GM19035 (cell line): ENCODE data around the gene MX2.

Experiments
- ATAC-seq: cut with Tn5 transposase; IDR thresholded peaks from one replicate; pipeline ENCODE4 v1.9.1; 2021; ENCODE audit not compliant: unreplicated experiment

Gene MX2

DNA sequence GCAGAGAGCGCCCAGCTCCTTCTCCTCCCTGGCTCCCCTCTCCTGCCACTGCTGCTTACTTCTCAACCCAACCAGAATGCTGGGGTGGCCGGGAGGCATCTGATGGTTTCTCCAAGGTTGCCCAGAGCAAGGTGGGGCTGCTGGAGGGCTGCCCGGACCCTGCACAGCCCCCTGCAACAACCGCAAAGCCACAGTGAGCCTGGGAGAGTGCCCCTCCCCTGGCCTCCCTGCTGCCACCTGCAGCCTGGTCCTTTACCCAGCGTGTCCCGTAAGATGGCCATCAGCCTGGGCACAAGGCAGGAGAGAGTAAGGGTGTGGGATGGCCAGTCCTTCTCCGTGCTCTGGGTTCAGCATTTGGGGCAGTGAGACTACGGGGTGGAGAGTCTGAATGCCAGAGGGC, 17.0 kb downstream of the MX2 start:
- no peak for ATAC-seq

DNA sequence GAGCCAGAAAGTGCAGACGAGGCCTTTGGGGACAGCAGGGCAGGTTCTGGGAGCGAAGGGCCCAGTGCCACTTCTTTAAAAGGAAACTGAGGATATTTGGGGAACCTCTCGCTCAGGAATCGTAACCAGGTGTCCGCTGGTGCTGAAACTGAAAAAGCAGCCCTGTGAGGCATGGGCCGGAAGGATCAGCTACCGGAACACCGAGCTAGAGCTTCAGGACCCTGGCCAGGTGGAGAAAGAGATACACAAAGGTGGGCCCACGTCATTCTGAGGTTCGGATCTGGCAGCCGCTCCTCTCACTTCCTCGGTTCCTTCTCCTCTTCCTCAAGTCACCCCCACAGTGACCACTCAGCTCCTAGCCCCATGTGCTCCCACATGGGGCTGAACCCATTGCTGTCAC, 18.1 kb downstream of the MX2 start:
- no peak for ATAC-seq

DNA sequence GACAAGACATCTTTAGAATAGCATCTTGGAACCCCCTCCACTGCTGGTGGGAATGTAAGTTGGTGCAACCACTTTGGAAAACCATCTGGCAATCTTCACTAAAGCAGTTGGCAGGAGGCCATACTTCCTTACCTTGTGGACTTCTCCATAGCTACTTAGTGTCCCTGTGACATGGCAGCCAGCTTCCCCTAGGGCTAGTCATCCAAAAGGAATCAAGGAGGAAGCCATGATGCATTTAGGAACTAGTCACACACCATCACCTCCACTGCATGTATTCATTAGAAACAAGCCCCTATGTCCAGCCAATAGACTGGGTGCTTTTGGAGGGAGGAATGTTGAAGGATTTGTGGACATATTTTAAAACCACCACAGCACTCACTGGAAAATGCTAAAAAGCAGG, 19.9 kb downstream of the MX2 start:
- no peak for ATAC-seq

DNA sequence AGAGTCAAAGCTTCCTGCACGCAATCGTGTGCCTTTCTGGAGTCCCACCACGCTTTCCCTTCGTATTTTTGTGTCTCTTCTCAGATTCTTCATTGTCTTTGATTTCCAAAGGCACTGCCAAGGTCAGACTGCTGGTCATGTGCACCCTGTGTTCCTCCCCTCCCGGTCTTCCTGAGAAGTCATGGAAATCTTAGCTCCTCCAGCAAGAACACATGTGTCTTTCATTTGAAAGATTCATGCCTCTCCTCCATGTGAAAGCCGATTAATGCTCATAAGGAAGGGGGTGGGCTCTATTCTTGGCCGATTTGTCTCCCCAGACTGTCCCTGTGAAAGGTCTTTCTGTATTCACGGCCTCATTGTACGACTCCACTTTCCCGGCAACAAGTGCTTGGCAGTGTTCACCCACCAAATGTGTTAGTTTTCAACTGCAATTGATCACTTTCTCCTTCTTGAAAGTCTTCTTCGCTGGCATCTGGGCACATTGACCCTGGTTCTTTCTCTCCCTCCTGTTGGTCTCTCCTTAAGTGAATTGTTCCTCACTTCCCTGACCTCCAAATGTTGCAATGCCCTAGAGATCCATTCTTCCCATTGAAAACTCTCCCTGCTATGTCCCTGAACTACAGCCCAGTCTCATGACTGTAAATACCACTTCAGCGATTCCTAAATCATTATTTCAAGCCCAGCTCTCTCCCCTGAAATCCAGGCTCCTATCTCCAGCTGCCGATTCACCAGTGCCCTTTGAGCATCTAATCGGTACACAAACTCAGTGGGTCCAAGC, 25.4 kb downstream of the MX2 start:
- no peak for ATAC-seq

DNA sequence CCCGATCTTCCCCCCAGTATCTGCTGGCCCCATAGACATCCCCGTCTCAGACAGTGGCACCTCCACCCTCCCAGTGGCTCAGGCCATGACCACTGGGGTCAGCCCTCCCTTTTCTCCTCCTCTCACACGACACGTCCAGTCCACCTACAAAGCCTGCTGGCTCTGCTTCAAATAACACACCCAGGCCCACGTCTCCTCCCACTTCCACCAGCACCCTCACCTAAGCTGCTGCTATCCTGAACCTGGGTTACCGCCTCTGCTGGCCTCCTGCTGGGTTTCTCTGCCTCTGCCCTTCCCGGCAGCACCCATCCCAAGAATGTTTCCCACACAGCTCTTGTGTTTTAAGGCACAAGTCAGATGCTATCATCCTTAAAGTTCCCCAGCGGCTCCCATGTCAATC, 26.0 kb downstream of the MX2 start:
- ATAC-seq: no peak

DNA sequence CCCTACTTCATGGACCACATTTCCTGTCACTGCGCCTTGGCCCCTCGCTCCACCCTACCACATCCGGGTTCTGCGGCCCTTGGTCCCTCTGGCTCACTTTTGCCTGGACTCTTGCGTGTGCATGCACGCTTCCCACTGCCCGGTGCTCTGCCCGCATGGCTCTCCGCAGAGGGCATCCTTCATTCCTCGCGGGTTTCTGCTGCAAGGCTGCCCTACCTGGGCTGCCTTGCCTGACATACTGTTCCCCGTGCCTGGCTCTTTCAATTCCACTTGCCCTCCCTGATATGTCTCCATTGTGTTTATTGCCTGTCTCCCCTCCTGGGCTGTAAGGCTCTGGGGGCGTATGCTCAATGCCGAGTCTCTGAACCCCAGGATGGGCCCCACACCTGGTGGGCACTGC, 26.4 kb downstream of the MX2 start:
- no peak for ATAC-seq

DNA sequence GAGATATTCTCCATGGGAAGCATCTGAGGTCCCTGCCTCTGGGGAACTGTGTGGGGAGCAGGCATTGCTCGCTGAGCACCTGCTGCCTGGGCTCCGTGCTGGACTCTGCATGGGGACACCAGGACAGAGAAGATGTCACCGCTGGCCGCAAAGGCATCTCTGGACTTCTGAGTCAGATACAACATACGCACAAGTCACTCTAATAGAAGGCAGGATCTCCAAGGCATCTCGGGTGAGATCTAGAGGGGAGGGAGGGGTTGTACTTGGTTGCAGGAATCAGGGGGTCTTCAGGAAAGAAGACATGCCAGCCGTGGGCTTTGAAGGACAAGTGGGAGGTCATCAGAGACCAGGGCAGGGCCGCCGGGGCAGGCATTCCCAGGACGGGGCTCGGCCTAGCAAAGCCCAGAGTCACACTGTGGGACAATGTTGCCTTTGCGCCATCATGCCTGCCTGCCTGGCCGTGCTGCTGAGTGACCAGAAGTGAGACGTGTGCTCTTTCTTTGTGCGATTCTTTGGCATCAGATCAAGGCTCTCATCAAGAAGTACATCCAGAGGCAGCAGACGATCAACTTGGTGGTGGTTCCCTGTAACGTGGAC, 28.3 kb downstream of the MX2 start:
- ATAC-seq: no peak

DNA sequence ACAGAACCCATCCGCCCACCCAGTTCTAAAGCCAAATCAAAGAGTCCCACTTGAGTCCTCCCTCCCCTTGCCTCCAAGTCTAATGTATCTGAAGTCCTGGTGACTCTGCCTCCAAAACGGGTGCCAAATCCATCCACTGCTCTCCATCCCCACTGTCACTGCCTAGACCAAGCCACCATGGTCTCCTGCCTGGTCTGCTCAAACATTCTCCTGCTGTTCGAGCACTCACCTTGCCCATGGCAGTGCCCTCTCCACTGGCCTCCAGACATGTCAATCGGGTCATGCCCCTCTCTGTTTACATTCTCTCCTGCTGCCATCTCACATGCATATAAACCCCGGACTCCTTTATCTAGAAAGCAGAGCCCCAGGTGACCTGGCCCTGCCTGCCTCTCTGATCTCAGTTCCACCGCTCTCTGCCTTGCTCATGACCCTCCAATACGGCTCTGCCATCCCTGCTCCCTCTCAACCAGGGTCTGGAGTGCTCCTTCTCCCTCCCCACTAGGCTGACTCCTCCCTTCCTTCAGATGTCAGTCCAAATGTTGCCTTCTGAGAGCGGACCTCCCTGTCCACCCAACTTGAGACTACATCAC, 32.1 kb downstream of the MX2 start:
- no peak for ATAC-seq

DNA sequence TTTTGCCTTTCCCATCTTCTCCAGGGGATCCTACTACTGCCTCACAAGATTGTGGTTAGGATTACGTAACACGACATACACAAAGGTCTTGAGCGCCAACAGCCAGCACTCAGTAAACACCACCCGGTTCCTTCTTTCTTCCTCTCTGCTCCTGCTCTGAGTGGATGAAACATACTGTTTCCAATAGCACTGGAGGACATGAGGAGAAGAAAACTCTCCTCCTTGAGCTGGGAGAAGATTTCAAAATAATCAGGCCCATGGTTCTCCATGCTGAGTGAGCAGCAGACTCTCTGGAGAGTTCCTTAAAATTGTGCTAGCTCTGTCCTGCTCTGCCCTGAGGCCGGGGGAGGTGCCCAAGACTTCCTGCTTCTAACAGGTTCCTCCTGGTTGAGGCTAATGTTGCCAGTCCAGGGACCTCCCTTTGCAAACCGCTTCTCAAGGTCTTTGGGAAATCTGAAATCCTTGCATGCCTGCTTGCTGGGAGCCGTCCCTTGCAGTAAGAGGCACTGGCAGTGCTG, 34.8 kb downstream of the MX2 start:
- ATAC-seq: no peak

DNA sequence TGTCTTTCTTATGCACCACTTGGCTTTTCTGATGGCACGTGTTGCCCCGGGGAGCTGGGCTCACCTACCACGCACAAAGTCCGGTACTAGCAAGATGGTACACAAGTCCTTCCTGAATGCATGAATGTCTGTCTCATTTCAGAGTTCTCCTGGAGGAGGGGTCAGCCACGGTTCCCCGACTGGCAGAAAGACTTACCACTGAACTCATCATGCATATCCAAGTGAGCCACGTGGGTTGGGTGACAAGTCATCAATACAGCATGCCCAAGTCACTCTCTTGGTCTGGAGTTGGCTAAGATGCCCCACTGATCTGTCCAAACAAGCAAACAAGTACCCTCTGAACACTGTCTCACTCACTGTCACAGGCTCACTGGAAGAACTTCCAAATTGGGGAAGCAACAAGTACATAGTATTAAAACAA, 35.7 kb downstream of the MX2 start:
- ATAC-seq: no peak

DNA sequence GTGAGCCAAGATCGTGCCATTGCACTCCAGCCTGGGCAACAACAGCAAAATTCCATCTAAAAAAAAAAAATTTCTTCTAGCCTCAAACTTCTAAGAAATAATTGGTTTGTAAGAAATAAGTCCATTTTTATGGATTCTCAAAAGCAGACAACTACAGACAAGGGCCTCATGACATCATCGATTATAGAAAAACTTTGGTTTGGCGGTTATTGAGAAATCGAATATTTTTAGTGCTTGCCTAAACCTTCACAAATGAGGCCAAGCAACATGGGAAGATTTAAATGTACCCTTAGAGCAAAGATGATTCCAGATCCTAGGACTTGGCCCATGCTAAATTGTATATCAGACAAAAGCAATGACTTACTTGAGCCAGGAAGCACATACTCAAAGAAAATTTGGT, 36.4 kb downstream of the MX2 start:
- ATAC-seq: no peak

DNA sequence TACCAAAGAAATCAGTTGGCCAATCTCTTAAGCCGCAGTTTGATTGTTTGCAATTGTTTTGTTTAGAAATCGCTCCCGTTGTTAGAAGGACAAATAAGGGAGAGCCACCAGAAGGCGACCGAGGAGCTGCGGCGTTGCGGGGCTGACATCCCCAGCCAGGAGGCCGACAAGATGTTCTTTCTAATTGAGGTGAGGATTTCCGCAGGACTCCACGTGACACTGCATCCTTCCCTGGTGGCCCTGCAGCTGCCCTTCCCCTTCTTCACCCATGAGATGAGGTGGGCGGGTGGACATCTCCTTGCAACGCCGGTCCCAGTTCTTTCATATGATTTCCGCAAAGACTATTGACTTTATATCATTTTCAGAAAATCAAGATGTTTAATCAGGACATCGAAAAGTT, 37.0 kb downstream of the MX2 start:
- ATAC-seq: no peak

DNA sequence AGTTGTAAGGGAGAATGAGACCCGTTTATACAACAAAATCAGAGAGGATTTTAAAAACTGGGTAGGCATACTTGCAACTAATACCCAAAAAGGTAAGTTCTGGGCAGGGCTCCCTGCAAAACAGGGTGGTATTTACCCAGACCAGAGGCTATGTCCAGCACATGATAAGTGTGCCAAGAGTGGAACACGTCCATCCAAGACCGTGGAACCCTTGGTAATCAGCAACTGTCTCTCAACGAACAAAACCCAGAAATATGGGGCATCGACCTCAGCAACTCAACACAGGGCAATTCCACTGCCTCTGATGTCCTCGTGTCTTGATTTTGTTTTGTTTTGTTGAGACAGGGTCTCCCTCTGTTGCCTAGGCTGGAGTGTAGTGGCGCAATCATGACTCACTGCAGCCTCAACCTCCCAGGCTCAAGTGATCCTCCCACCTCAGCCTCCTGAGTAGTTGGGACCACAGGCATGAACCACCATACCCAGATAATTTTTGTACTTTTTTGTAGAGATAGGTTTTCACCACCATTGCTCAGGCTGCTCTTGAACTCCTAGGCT, 37.5 kb downstream of the MX2 start:
- no peak for ATAC-seq

DNA sequence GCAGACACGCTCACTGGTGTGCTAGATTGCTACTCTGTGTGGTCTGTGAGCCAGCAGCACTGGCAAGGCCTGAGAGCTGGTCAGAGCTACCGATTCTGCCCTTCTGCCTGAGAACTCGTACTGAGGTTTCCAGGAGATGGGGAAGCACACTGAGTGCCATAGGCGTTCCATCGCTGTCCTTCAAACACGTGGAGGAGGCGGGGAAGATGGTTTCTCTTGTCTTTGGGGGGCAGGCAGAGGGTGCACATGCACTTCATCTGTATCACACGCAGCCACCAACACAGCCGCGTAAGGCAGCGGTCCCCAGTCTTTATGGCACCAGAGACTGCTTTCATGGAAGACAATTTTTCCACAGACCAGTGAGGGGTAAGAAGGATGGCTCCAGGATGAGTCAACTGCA, 40.4 kb downstream of the MX2 start:
- no peak for ATAC-seq

DNA sequence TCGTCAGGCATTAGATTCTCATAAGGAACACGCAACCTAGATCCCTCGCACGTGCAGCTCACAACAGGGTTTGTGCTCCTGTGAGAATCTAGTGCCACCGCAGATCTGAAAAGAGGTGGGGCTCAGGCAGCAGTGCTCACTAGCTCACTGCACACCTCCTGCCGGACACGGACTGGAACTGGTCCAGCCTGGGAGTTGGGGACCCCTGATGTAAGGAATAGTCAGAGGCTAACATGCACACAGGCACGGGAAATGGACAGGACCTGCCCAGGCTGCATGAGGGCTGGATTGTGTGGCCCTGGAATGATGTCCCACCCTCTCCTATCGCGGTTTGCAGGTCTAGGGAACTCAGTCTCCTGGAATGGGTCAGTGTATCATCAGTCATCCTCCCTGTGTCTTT, 41.0 kb downstream of the MX2 start:
- no peak for ATAC-seq

DNA sequence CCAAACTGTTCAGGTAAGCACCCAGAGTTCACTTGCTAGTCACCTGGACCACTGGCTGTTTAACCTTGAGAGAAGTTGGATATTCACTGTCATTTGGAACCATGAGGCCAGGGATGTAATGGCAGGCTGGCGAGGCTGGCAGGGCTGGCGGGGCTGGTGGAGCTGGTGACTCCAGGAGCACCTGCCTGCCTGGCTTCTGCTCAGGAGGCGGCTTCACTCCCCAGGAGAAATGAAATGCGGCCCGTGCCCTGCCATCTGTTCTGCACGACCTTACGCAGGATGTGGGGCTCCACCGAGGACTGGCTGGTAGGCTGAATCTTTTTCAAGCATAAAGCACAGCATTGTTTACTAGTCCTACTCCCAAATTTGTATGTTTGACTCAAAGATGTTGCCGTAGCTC, 41.5 kb downstream of the MX2 start:
- no peak for ATAC-seq

DNA sequence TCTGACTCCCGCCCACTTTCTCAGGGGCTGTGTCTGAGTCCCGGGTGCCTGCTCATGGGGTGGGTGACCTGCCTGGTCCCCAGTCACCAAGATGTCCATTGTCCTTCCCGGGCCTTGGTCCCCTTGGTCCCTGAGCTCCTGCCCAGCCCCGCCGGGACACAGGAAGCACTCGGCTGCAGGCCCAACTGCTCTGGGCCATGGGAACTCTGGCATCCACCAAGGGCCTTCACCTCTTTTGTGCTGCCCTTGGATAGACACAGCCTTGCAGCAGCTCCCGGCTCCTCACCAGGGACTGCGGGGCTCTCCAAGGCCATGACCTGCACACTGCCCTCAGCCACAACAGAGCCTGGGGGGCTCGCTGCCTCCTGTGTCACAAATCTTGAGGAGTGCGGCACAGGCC, 42.1 kb downstream of the MX2 start:
- ATAC-seq: no peak

DNA sequence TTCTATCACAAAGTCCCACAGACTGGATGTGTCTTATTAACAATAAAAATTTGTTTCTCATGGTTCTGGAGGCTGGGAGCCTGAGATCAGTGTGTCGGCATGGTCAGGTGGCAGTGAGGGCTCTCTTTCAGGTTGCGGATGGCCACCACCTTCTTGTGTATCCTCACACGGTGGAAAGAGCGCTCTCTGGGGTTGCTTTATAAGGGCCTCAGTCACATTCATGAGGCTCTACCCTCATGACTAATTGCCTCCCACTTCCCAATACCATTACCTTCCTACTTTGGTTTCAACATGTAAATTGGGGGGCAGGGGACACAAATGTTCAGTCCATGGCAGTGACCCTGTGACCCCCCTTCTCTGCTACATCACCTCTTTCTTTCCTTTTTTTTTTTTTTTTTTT, 43.5 kb downstream of the MX2 start:
- ATAC-seq: no peak

DNA sequence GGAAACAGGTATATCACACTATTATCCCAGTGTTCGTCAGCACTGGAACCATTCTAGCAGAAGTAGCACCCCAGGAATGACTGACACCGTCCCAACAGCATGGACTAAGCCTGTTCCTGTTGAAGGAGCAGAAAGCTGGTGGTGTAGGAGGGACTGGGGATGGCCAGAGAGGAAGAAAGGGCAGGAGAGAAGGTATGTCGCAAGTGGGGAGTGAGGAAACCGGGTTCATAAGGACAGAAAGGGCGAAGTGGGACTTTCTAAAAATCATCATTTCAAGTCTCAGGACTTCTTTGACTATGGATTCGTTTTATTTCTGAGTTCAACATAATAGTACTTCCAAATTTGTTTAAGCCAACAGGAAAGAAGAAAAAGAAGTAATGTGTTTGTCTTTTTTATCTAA, 44.5 kb downstream of the MX2 start:
- ATAC-seq: no peak

DNA sequence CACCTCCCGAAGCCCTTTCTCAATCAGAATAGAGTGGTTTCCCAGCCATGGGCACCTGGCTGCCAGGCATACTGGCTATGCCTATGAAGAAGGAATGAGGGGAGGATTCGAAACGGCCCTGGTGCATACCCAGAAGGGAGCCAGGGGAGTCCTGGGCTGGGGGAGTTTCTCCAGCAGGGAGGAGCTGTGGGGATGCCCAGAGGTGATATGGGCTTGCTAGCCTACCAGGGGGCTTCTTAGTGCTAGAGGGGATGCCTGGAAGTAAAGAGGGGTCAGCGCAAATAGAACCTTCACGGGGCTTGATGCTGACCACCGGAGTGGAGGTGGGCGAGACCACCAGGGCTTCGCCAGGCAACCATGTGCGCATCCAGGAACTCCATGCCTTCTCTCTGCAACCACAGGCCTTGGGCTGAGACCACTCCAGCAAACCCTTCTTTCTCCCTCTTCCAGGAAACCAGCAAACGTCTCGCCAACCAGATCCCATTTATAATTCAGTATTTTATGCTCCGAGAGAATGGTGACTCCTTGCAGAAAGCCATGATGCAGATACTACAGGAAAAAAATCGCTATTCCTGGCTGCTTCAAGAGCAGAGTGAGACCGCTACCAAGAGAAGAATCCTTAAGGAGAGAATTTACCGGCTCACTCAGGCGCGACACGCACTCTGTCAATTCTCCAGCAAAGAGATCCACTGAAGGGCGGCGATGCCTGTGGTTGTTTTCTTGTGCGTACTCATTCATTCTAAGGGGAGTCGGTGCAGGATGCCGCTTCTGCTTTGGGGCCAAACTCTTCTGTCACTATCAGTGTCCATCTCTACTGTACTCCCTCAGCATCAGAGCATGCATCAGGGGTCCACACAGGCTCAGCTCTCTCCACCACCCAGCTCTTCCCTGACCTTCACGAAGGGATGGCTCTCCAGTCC, 46.0 kb downstream of the MX2 start:
- ATAC-seq: no peak

DNA sequence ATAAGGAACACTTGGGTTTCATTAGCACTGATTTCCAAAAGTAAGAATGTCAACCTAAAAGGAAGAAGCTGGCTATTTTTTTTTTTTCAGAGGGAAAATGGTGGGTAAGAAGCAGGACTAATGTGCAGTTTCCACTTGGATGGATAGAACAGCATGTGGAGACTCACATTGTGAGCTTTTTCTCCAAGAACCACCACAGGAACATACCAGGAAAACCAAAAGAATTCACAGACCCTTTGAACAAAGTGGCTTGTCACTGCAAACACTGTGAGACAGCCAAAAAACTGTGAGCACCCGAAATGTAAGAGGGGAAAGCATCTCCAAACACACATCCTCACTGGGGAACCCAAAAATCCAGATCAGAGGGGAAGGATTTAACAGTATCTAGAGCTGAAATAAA, 48.5 kb downstream of the MX2 start:
- no peak for ATAC-seq
